HCT116 (cell line): ENCODE measurements around the gene PNPLA5.

Experiments
- CTCF ChIP-seq, 3 experiments: fragments of 200-600 bp in 1 of 3; sonication (generic) in 1 of 3; IDR thresholded peaks in 2 of 3; conservative IDR thresholded peaks in 1 of 3; 2 replicates each; pipeline ENCODE4 v1.5.1; 2012 to 2017; ENCODE audit warnings: low read depth in 2 of 3, low read length in 2 of 3, antibody characterized with exemption in 1 of 3, borderline replicate concordance in 1 of 3, control low read depth in 1 of 3, mild to moderate bottlenecking in 1 of 3, mixed read lengths in 1 of 3, mixed run types in 1 of 3, moderate library complexity in 1 of 3; ENCODE audit not compliant: insufficient read depth in 1 of 3
- EGR1 ChIP-seq: IDR thresholded peaks from 2 replicates; pipeline ENCODE4 v1.6.1; 2012; ENCODE audit warnings: low read depth
- ELF1 ChIP-seq: IDR thresholded peaks from 2 replicates; pipeline ENCODE4 v1.6.1; 2012; ENCODE audit warnings: low read depth, borderline replicate concordance
- EZH2 ChIP-seq: fragments of 200-600 bp; sonication (generic); IDR thresholded peaks from 2 replicates; pipeline ENCODE4 v1.6.1; 2017; ENCODE audit warnings: antibody characterized with exemption, mixed run types
- EZH2phosphoT487 ChIP-seq: fragments of 200-600 bp; IDR thresholded peaks from 2 replicates; pipeline ENCODE4 v1.6.1; 2018; ENCODE audit warnings: antibody characterized with exemption, borderline replicate concordance
- FOSL1 ChIP-seq: IDR thresholded peaks from 2 replicates; pipeline ENCODE4 v1.6.1; 2012; ENCODE audit warnings: low read depth
- POLR2A ChIP-seq: IDR thresholded peaks from 2 replicates; pipeline ENCODE4 v1.7.0; 2011; ENCODE audit warnings: borderline replicate concordance; ENCODE audit not compliant: insufficient read depth, insufficient read length; ENCODE audit errors: extremely low read depth
- RAD21 ChIP-seq: IDR thresholded peaks from 2 replicates; pipeline ENCODE4 v1.6.1; 2012; ENCODE audit warnings: low read depth, mild to moderate bottlenecking
- TCF7L2 ChIP-seq: IDR thresholded peaks from 2 replicates; pipeline ENCODE4 v1.7.0; 2011; ENCODE audit warnings: borderline replicate concordance, inconsistent platforms; ENCODE audit not compliant: insufficient read depth, insufficient read length; ENCODE audit errors: extremely low read depth
- ZBTB33 ChIP-seq: IDR thresholded peaks from 2 replicates; pipeline ENCODE4 v1.6.1; 2011; ENCODE audit warnings: mild to moderate bottlenecking, low read length, moderate library complexity; ENCODE audit not compliant: insufficient replicate concordance; ENCODE audit errors: extremely low read depth
- ZNF274 ChIP-seq: fragments of 200-500 bp; sonication (Bioruptor generic); IDR thresholded peaks from 2 replicates; pipeline ENCODE4 v1.6.1; 2014; ENCODE audit warnings: mild to moderate bottlenecking, low read depth, low read length, inconsistent platforms

- TF ChIP-seq EGR1 (no peak), POLR2A (no peak), ZNF274 (no peak), CTCF (IDR thresholded peaks at IDR 0.05 in 2 of 3, conservative IDR thresholded peaks at IDR 0.05 in 1 of 3; ENCODE audit: borderline replicate concordance in 1 of 3, insufficient read depth in 1 of 3, low read depth in 2 of 3, low read length in 2 of 3) (no peak), ZBTB33 (no peak), RAD21 (no peak), FOSL1 (no peak), TCF7L2 (no peak), EZH2 (no peak), ELF1 (no peak), EZH2phosphoT487 (no peak)
These were observed 2.5 kb downstream of the PNPLA5 start for GRCh38 chr22:43889201-43889859.
